Uterus (tissue), 2 donors: Measurements from ENCODE around the gene THRB.

Experiments used
- CTCF ChIP-seq, 4 experiments: fragments of 200-600 bp in 2 of 4; fragments of 450-650 bp in 2 of 4; sonication (generic) in 2 of 4; IDR thresholded peaks; one replicate each; pipeline ENCODE4 v1.5.1; 2016 to 2019; ENCODE audit warnings: antibody characterized with exemption in 4 of 4, mild to moderate bottlenecking in 2 of 4, moderate library complexity in 1 of 4
- POLR2A ChIP-seq, 2 donors: fragments of 450-650 bp; IDR thresholded peaks; one replicate each; pipeline ENCODE4 v1.6.1; 2016; ENCODE audit warnings: antibody characterized with exemption in 2 of 2, mild to moderate bottlenecking in 1 of 2, moderate library complexity in 1 of 2

GRCh38 chr3:24161841-24162240 is 332.8 kb downstream of the THRB start:
- TF ChIP-seq CTCF (IDR thresholded peaks at IDR 0.05) = no peak
- TF ChIP-seq POLR2A (IDR thresholded peaks at IDR 0.05) = no peak
